NCI-H187 (cell line): ENCODE data around the gene GNAZ.

Source experiments
- DNase-seq, 2 experiments: peaks; one replicate each; lab custom pipeline; 2025; lab: John Stamatoyannopoulos, UW

The GNAZ gene

GRCh38 chr22:23155143-23155542 is 84.8 kb downstream of the GNAZ start:
- DNase-seq = no peak

- no peak for DNase-seq
Observed at GRCh38 chr22:23155831-23156230, 85.5 kb downstream of the GNAZ start.

GRCh38 chr22:23156286-23156685 is 86.0 kb downstream of the GNAZ start:
- no peak for DNase-seq

- DNase-seq = no peak
Observed at GRCh38 chr22:23157560-23158515, 87.5 kb downstream of the GNAZ start.

- no peak for DNase-seq
Observed at GRCh38 chr22:23158516-23159290, 88.4 kb downstream of the GNAZ start.

GRCh38 chr22:23159291-23159630 is 88.9 kb downstream of the GNAZ start:
- no peak for DNase-seq

GRCh38 chr22:23161029-23161428 is 90.7 kb downstream of the GNAZ start:
- no peak for DNase-seq

GRCh38 chr22:23161574-23161973 is 91.3 kb downstream of the GNAZ start:
- no peak for DNase-seq

- DNase-seq = no peak
Observed at GRCh38 chr22:23163665-23164064, 93.3 kb downstream of the GNAZ start.

GRCh38 chr22:23164091-23164490 is 93.8 kb downstream of the GNAZ start:
- DNase-seq = no peak

GRCh38 chr22:23166042-23166831 is 95.9 kb downstream of the GNAZ start:
- DNase-seq = no peak

- no peak for DNase-seq
Observed at GRCh38 chr22:23166841-23167616, 96.7 kb downstream of the GNAZ start.

- DNase-seq = no peak
Observed at GRCh38 chr22:23168391-23169042, 98.2 kb downstream of the GNAZ start.

GRCh38 chr22:23169043-23169406 is 98.7 kb downstream of the GNAZ start:
- DNase-seq = no peak
